ENCODE data around the gene DHCR24. TPM values are rescaled to one million over a fixed set of nuclear protein-coding genes. Genes with fewer than 3 reads are reported as not detected.

The DHCR24 gene
- total RNA-seq, 1 experiment from 2014 or later, result 305 TPM

GRCh38 chr1:54870869-54871268, 16.1 kb downstream of the DHCR24 start:
- in situ Hi-C loops (cut with HindIII; ENCODE audit: low pct_unique_long_range_greater_than_20kb, low sequenced_read_pairs), result no loop called here
- no peak for DNase-seq (ENCODE audit: low read depth)

- no peak for DNase-seq (ENCODE audit: low read depth)
- in situ Hi-C loops (cut with HindIII; ENCODE audit: low pct_unique_long_range_greater_than_20kb, low sequenced_read_pairs), result no loop called here
Measured at GRCh38 chr1:54869173-54869851, 17.7 kb downstream of the DHCR24 start.

- no peak for DNase-seq (ENCODE audit: low read depth)
- in situ Hi-C loops (cut with HindIII; ENCODE audit: low pct_unique_long_range_greater_than_20kb, low sequenced_read_pairs), result no loop called here
Measured at GRCh38 chr1:54867717-54868057, 19.3 kb downstream of the DHCR24 start.

GRCh38 chr1:54866801-54867716, 19.9 kb downstream of the DHCR24 start:
- DNase-seq (ENCODE audit: low read depth), result no peak
- in situ Hi-C loops (cut with HindIII; ENCODE audit: low pct_unique_long_range_greater_than_20kb, low sequenced_read_pairs), result no loop called here

- DNase-seq (ENCODE audit: low read depth), result peak; percentile 81
- in situ Hi-C loops (cut with HindIII; ENCODE audit: low pct_unique_long_range_greater_than_20kb, low sequenced_read_pairs), result no loop called here
Measured at GRCh38 chr1:54865238-54866073, 21.5 kb downstream of the DHCR24 start.

- in situ Hi-C loops (cut with HindIII; ENCODE audit: low pct_unique_long_range_greater_than_20kb, low sequenced_read_pairs), result no loop called here
- no peak for DNase-seq (ENCODE audit: low read depth)
Measured at GRCh38 chr1:54864460-54865208, 22.4 kb downstream of the DHCR24 start.

GRCh38 chr1:54863267-54863665, 23.7 kb downstream of the DHCR24 start:
- no peak for DNase-seq (ENCODE audit: low read depth)
- in situ Hi-C loops (cut with HindIII; ENCODE audit: low pct_unique_long_range_greater_than_20kb, low sequenced_read_pairs), result no loop called here

- in situ Hi-C loops (cut with HindIII; ENCODE audit: low pct_unique_long_range_greater_than_20kb, low sequenced_read_pairs), result no loop called here
- DNase-seq (ENCODE audit: low read depth), result peak; percentile 89
Measured at GRCh38 chr1:54861070-54861761, 25.8 kb downstream of the DHCR24 start.

- no peak for DNase-seq (ENCODE audit: low read depth)
- in situ Hi-C loops (cut with HindIII; ENCODE audit: low pct_unique_long_range_greater_than_20kb, low sequenced_read_pairs), result no loop called here
Measured at GRCh38 chr1:54859700-54860391, 27.1 kb downstream of the DHCR24 start.

- DNase-seq (ENCODE audit: low read depth), result peak; percentile 95
- in situ Hi-C loops (cut with HindIII; ENCODE audit: low pct_unique_long_range_greater_than_20kb, low sequenced_read_pairs), result no loop called here
Measured at GRCh38 chr1:54857746-54858561, 29.0 kb downstream of the DHCR24 start.

- no peak for DNase-seq (ENCODE audit: low read depth)
- in situ Hi-C loops (cut with HindIII; ENCODE audit: low pct_unique_long_range_greater_than_20kb, low sequenced_read_pairs), result no loop called here
Measured at GRCh38 chr1:54857141-54857540, 29.9 kb downstream of the DHCR24 start.

GRCh38 chr1:54854381-54855020, 32.5 kb downstream of the DHCR24 start:
- in situ Hi-C loops (cut with HindIII; ENCODE audit: low pct_unique_long_range_greater_than_20kb, low sequenced_read_pairs), result no loop called here
- DNase-seq (ENCODE audit: low read depth), result no peak

- in situ Hi-C loops (cut with HindIII; ENCODE audit: low pct_unique_long_range_greater_than_20kb, low sequenced_read_pairs), result no loop called here
- no peak for DNase-seq (ENCODE audit: low read depth)
Measured at GRCh38 chr1:54853793-54854370, 33.1 kb downstream of the DHCR24 start.

GRCh38 chr1:54853096-54853792, 33.8 kb downstream of the DHCR24 start:
- no peak for DNase-seq (ENCODE audit: low read depth)
- in situ Hi-C loops (cut with HindIII; ENCODE audit: low pct_unique_long_range_greater_than_20kb, low sequenced_read_pairs), result no loop called here

GRCh38 chr1:54851936-54852524, 35.0 kb downstream of the DHCR24 start:
- DNase-seq (ENCODE audit: low read depth), result no peak
- in situ Hi-C loops (cut with HindIII; ENCODE audit: low pct_unique_long_range_greater_than_20kb, low sequenced_read_pairs), result no loop called here

All from Caki2 (cell line).